ENCODE results near the gene ZNF385B. TPM values are rescaled to one million over a fixed set of nuclear protein-coding genes. Genes with fewer than 3 reads are reported as not detected.
A peak's percentile ranks its signal among the peaks of the same experiment; 100 is the strongest.

The ZNF385B gene
- total RNA-seq (2021; ENCODE audit: unreplicated experiment) (0.28 TPM), Bru-seq, nascent RNA (percentile 4 among the genes with signal in this experiment), BruChase-seq, experiment 1, labeled RNA remaining after a 2-hour chase (percentile 6 among the genes with signal in this experiment), BruChase-seq, experiment 2, labeled RNA remaining after a 6-hour chase (percentile 2 among the genes with signal in this experiment)
- not detected for polyA plus RNA-seq (2012; ENCODE audit: insufficient read length)
- long read RNA-seq, result 0 reads

DNA sequence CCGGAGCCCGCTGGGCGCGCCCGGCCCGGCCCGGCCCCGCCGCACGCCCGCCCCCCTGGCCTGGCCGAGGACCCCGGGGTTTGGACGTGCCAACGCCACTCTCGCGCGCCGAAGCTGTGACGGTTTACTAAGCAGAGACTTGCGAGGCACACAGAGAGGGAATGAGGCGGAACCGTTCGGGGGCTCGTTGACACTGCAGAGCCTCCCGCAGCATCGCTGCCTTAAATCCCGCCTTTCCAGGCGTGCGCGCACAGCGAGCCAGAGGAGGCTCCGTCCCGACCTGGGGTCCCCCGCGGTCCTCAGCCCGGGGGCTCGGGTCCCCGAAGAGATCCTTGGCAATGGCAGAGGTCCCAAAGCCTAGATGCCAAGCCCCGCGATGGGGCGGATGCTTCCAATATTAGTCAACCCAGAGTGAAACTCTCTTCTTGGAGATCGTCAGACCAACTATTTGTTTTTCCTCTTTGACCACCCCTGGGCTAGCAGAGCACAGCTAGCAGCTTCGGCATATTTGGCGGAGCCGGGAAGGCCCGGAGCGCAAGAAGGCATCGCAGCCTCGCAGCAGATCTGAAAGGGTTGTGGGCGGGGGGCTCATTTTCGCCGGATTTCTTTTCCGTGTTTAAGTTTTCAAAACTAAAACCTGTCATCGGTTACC lies at the start of gene ZNF385B:
Gene ZNF385B (minus strand): TSS at position 197 of the 652 bp plus-strand sequence.
- BruUV-seq (replicated peaks), result no TSS peak
- DNase-seq (ENCODE audit: low read depth, low spot score) (no peak), ATAC-seq (peak; percentile 70)
- Histone ChIP-seq H3K27me3 (ENCODE audit: control insufficient read depth, insufficient read depth, low read length) (peaks cover 39% of the 10 kb centered on the region), H3K4me1 (ENCODE audit: control insufficient read depth, insufficient read depth, low read length) (no peaks in the 10 kb centered on the region), H3K4me3 (ENCODE audit: low read depth in 2 of 2, low read length in 2 of 2) (peak within 1 kb of the TSS; percentile 36 to 50), H3K36me3 (ENCODE audit: control insufficient read depth, insufficient read depth, low read length) (no peaks in the 10 kb centered on the region; the same call in none of the 2 replicates), H3K9me3 (ENCODE audit: control insufficient read depth, insufficient read depth, low read depth, low read length) (no peaks in the 10 kb centered on the region), H3K27ac (ENCODE audit: low read length) (no peak within 1 kb of the TSS)
- in situ Hi-C loops (cut with HindIII; ENCODE audit: low pct_unique_long_range_greater_than_20kb, low sequenced_read_pairs), result no loop called here
- ChIA-PET CTCF (no interaction called here), POLR2A (no interaction called here)
- intact Hi-C loops (cut with micrococcal nuclease; ENCODE audit: unreplicated experiment), result no loop called here
- TF ChIP-seq, protein P1, sequence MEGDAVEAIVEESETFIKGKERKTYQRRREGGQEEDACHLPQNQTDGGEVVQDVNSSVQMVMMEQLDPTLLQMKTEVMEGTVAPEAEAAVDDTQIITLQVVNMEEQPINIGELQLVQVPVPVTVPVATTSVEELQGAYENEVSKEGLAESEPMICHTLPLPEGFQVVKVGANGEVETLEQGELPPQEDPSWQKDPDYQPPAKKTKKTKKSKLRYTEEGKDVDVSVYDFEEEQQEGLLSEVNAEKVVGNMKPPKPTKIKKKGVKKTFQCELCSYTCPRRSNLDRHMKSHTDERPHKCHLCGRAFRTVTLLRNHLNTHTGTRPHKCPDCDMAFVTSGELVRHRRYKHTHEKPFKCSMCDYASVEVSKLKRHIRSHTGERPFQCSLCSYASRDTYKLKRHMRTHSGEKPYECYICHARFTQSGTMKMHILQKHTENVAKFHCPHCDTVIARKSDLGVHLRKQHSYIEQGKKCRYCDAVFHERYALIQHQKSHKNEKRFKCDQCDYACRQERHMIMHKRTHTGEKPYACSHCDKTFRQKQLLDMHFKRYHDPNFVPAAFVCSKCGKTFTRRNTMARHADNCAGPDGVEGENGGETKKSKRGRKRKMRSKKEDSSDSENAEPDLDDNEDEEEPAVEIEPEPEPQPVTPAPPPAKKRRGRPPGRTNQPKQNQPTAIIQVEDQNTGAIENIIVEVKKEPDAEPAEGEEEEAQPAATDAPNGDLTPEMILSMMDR (IDR thresholded peaks at IDR 0.05), result no peak
- TF ChIP-seq, protein P2, sequence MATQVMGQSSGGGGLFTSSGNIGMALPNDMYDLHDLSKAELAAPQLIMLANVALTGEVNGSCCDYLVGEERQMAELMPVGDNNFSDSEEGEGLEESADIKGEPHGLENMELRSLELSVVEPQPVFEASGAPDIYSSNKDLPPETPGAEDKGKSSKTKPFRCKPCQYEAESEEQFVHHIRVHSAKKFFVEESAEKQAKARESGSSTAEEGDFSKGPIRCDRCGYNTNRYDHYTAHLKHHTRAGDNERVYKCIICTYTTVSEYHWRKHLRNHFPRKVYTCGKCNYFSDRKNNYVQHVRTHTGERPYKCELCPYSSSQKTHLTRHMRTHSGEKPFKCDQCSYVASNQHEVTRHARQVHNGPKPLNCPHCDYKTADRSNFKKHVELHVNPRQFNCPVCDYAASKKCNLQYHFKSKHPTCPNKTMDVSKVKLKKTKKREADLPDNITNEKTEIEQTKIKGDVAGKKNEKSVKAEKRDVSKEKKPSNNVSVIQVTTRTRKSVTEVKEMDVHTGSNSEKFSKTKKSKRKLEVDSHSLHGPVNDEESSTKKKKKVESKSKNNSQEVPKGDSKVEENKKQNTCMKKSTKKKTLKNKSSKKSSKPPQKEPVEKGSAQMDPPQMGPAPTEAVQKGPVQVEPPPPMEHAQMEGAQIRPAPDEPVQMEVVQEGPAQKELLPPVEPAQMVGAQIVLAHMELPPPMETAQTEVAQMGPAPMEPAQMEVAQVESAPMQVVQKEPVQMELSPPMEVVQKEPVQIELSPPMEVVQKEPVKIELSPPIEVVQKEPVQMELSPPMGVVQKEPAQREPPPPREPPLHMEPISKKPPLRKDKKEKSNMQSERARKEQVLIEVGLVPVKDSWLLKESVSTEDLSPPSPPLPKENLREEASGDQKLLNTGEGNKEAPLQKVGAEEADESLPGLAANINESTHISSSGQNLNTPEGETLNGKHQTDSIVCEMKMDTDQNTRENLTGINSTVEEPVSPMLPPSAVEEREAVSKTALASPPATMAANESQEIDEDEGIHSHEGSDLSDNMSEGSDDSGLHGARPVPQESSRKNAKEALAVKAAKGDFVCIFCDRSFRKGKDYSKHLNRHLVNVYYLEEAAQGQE (IDR thresholded peaks at IDR 0.05; ENCODE audit: insufficient read depth in 1 of 2, low read depth in 2 of 2, low read length in 1 of 2), result no peak
- TF ChIP-seq POLR2AphosphoS5 (IDR thresholded peaks at IDR 0.05; ENCODE audit: low read depth, low read length), result no peak
- no peak for TF ChIP-seq TCF7L2 (IDR thresholded peaks at IDR 0.05; ENCODE audit: low read depth, low read length)

DNA sequence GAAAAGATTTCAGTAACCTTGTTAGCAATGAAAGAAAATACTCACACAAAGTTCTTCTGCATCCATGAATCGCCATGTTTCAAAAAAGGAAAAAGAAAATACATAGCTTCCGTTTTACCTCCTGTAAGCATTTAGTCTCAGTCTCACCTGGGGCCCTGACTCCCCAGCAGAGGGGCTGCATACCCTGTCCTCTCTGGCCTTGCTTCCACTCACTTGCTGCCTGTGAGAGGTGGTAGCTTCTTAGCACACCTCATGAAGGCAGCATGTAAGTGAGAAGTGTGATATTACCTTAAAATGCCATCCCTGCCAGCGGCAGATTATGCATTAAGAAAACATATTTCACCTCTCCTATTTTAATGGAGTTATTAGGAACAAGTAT lies 49.3 kb upstream of the ZNF385B start:
- in situ Hi-C loops (cut with HindIII; ENCODE audit: low pct_unique_long_range_greater_than_20kb, low sequenced_read_pairs) (no loop called here), intact Hi-C loops (cut with micrococcal nuclease; ENCODE audit: unreplicated experiment) (no loop called here)
- ATAC-seq (no peak), DNase-seq (ENCODE audit: low read depth, low spot score) (no peak)
- no TSS peak for BruUV-seq (replicated peaks)
- POLR2A ChIA-PET, result no interaction called here
- Histone ChIP-seq H3K4me3 (ENCODE audit: low read depth in 2 of 2, low read length in 2 of 2) (no peak overlapping the region), H3K9me3 (ENCODE audit: control insufficient read depth, insufficient read depth, low read depth, low read length) (no peaks in the 10 kb centered on the region), H3K4me1 (ENCODE audit: control insufficient read depth, insufficient read depth, low read length) (no peaks in the 10 kb centered on the region), H3K27ac (ENCODE audit: low read length) (no peak overlapping the region), H3K36me3 (ENCODE audit: control insufficient read depth, insufficient read depth, low read length) (no peaks in the 10 kb centered on the region), H3K27me3 (ENCODE audit: control insufficient read depth, insufficient read depth, low read length) (no peaks in the 10 kb centered on the region)
- CTCF ChIA-PET, result no interaction called here
- TF ChIP-seq, protein P2 (IDR thresholded peaks at IDR 0.05; ENCODE audit: insufficient read depth in 1 of 2, low read depth in 2 of 2, low read length in 1 of 2), result no peak
- no peak for TF ChIP-seq SIN3A (IDR thresholded peaks at IDR 0.05; ENCODE audit: borderline replicate concordance, insufficient read depth, low read depth, low read length)
- no peak for TF ChIP-seq TCF7L2 (IDR thresholded peaks at IDR 0.05; ENCODE audit: low read depth, low read length)
- TF ChIP-seq, protein P1 (IDR thresholded peaks at IDR 0.05), result no peak
- TF ChIP-seq POLR2AphosphoS5 (IDR thresholded peaks at IDR 0.05; ENCODE audit: low read depth, low read length), result no peak

Data from Panc1 (cell line).